ENCODE data around the gene RCE1.

Gene RCE1

DNA sequence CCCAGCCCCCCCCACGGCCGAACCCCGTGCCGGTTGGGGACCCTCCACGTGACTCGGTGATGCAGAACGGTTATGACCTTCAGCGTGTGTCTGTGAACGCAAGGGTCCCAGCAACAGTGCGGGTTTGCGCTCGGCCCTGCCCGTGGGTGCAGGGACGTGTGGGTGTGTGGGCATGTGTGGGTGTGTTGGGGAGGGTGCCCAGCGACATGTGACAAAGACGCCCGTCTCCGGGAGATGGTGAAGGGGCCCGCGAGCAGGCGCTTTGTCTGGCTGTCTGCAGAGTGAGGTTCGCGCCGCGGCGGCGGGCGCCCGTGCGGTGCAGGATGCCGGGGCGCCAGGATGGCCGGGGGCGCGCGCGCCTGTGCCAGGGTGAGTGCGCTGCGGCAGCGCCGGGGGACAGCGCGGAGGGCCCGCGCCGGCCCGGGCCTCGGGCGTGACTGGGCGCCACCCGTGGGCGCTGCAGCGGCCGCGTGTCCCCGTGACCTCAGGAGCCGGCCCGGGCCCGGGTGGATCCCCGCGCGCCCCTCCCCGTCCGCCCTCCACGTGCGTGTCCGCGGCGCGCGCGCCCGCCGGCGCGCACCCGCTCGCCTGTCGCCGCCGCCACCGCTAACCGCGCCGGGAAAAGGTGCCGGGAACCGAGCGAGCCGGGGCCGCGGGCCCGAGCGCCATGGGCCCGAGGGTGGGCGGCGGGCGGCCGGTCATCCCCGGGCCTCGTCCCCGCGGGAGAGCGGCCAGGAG is 13.4 kb downstream of the RCE1 start, which contains the start of gene LRFN4:
TSS of gene LRFN4 (plus strand) at position 569 of the 738 bp plus-strand sequence. CDS start 681 bp downstream, outside the sequence.
- TF ChIP-seq, protein P1, sequence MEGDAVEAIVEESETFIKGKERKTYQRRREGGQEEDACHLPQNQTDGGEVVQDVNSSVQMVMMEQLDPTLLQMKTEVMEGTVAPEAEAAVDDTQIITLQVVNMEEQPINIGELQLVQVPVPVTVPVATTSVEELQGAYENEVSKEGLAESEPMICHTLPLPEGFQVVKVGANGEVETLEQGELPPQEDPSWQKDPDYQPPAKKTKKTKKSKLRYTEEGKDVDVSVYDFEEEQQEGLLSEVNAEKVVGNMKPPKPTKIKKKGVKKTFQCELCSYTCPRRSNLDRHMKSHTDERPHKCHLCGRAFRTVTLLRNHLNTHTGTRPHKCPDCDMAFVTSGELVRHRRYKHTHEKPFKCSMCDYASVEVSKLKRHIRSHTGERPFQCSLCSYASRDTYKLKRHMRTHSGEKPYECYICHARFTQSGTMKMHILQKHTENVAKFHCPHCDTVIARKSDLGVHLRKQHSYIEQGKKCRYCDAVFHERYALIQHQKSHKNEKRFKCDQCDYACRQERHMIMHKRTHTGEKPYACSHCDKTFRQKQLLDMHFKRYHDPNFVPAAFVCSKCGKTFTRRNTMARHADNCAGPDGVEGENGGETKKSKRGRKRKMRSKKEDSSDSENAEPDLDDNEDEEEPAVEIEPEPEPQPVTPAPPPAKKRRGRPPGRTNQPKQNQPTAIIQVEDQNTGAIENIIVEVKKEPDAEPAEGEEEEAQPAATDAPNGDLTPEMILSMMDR (IDR thresholded peaks at IDR 0.05), result no peak

DNA sequence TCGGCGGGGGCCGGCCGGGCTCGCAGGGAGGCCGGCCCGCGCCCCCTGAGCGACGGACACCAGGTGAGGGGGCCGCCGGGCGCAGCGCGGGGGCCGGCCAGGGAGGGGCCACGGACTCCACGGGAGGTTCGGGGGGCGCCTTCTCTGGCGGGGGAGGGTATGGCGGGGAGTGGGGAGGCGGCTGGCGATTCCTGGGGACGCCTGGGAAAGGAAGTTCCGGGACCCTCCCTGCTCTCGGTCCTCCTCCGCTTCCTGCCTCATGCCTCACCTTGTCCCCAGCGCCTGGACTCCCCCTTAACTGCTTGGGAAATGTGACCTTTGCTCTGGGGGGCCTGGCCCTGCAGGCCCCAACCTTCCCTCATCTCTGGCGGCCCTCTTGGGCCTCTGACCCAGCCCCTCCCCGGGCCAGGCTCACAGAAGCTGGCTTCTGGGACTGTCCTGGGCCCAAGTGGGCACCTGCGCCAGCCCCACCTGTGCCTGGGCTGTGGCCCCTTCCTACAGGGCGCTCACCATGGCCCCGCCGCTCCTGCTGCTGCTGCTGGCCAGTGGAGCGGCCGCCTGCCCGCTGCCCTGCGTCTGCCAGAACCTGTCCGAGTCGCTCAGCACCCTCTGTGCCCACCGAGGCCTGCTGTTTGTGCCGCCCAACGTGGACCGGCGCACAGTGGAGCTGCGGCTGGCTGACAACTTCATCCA is 14.1 kb downstream of the RCE1 start:
- TF ChIP-seq, protein P1 (IDR thresholded peaks at IDR 0.05), result no peak

DNA sequence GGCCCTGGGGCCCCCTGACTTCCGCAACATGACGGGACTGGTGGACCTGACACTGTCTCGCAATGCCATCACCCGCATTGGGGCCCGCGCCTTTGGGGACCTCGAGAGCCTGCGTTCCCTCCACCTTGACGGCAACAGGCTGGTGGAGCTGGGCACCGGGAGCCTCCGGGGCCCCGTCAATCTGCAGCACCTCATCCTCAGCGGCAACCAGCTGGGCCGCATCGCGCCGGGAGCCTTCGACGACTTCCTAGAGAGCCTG is 14.6 kb downstream of the RCE1 start:
- TF ChIP-seq, protein P1 (IDR thresholded peaks at IDR 0.05), result no peak

DNA sequence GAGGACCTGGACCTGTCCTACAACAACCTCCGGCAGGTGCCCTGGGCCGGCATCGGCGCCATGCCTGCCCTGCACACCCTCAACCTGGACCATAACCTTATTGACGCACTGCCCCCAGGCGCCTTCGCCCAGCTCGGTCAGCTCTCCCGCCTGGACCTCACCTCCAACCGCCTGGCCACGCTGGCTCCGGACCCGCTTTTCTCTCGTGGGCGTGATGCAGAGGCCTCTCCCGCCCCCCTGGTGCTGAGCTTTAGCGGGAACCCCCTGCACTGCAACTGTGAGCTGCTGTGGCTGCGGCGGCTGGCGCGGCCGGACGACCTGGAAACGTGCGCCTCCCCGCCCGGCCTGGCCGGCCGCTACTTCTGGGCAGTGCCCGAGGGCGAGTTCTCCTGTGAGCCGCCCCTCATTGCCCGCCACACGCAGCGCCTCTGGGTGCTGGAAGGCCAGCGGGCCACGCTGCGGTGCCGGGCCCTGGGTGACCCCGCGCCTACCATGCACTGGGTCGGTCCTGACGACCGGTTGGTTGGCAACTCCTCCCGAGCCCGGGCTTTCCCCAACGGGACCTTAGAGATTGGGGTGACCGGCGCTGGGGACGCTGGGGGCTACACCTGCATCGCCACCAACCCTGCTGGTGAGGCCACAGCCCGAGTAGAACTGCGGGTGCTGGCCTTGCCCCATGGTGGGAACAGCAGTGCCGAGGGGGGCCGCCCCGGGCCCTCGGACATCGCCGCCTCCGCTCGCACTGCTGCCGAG is 15.1 kb downstream of the RCE1 start:
- TF ChIP-seq, protein P1 (IDR thresholded peaks at IDR 0.05), result no peak

DNA sequence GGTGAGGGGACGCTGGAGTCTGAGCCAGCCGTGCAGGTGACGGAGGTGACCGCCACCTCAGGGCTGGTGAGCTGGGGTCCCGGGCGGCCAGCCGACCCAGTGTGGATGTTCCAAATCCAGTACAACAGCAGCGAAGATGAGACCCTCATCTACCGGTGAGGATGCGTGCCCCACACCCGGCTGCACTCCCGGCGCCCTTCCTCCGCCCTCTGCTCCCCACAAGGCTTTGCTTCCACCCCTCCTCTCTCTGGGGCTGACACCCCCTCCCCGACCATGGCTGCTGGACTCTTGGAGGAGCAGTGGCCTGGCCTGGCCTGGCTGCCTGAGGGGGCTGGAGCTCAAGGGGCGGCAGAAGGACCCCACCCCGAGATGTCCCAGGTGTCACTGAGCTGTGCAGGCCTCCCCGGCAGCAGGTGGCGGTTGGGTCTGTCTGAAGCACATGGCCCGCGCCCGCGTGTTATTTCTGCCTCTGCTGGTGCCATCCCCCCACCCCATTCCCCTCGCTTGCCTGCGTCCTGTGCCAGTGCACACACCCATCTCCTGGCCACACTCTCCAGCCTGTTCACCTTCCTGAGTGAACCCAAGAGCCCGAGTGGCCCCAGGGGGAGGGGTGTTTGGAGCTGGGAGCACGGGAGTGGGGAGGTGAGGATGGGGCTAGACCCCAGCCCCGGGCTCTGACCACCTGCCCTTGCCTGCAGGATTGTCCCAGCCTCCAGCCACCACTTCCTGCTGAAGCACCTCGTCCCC is 15.9 kb downstream of the RCE1 start:
- TF ChIP-seq, protein P1 (IDR thresholded peaks at IDR 0.05), result no peak

DNA sequence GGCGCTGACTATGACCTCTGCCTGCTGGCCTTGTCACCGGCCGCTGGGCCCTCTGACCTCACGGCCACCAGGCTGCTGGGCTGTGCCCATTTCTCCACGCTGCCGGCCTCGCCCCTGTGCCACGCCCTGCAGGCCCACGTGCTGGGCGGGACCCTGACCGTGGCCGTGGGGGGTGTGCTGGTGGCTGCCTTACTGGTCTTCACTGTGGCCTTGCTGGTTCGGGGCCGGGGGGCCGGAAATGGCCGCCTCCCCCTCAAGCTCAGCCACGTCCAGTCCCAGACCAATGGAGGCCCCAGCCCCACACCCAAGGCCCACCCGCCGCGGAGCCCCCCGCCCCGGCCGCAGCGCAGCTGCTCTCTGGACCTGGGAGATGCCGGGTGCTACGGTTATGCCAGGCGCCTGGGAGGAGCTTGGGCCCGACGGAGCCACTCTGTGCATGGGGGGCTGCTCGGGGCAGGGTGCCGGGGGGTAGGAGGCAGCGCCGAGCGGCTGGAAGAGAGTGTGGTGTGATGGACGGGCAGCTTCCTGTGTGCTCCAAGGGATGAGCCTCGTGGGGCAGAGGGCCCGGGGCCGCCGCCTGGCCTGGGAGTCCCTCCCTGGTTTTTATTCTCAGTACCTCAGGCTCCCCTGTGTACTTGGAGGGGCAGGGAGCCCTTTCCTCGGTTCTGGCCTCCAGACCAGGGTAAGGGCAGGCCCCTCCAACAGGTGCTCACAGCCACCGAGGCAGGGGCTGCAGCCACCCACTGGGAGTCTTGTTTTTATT is 16.6 kb downstream of the RCE1 start:
- TF ChIP-seq, protein P1 (IDR thresholded peaks at IDR 0.05), result no peak
